Ammon's horn (tissue), 1 donor: ENCODE measurements around the gene YARS1.
A peak's percentile ranks its signal among the peaks of the same experiment; 100 is the strongest.

ENCODE experiments used
- DNase-seq: peaks from one replicate; pipeline ENCODE4 v3.0.0-alpha.2; 2016; ENCODE audit warnings: low spot score

YARS1 gene

DNA sequence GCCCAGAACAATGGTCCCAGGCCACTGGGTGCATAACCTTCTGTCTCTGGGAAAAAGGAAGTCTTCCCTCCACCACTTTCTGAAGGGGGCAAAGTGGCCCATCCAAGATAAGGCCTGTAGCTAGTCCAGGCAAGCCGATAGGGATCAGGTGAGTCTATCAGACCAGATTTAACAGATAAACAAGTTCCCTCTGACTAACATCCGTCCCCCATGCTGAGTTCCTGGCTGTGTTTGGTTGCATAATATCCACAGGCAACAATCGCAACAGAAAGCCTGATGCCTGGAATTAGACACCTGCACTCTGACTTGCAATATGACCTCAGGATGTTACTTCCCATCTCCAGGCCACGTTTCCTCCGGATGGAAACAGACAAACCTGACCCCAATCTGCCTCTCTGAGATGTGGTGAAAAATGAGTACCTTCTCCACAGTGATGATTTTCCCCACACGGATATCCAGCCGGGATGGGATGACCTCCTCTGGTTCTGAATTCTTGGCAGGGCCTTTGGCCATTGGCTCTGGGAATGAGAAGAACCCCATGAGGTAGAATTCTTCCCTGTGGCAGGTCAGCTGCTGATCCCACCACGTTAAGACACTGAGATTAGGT is 36.4 kb downstream of the YARS1 start:
- DNase-seq, result no peak

- no peak for DNase-seq
Observed at GRCh38 chr1:32780005-32780404, 37.2 kb downstream of the YARS1 start.

DNA sequence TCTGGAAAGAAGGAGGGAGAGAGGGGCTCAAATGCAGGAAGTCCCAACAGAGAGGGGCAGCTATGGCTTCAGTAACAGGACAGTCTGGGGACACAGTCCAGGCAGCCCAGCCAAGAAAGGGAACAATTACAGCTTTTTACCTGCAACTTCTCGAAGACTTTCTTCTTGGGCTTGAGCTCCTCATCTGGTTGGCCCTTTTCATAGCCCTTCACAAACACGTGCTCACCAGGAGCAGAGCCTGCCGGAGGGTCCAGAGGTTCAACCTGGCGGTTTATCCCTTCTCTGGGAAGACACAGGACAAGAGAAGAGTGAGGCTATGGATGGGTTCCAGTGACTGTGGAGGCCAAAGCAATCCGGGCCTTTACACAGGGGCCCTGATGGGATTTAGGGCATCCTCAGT is 37.9 kb downstream of the YARS1 start:
- no peak for DNase-seq

- DNase-seq, result no peak
Observed at GRCh38 chr1:32775640-32776337, 41.4 kb downstream of the YARS1 start.

GRCh38 chr1:32774950-32775634 is 42.1 kb downstream of the YARS1 start:
- no peak for DNase-seq

- no peak for DNase-seq
Observed at GRCh38 chr1:32774464-32774808, 42.7 kb downstream of the YARS1 start.

DNA sequence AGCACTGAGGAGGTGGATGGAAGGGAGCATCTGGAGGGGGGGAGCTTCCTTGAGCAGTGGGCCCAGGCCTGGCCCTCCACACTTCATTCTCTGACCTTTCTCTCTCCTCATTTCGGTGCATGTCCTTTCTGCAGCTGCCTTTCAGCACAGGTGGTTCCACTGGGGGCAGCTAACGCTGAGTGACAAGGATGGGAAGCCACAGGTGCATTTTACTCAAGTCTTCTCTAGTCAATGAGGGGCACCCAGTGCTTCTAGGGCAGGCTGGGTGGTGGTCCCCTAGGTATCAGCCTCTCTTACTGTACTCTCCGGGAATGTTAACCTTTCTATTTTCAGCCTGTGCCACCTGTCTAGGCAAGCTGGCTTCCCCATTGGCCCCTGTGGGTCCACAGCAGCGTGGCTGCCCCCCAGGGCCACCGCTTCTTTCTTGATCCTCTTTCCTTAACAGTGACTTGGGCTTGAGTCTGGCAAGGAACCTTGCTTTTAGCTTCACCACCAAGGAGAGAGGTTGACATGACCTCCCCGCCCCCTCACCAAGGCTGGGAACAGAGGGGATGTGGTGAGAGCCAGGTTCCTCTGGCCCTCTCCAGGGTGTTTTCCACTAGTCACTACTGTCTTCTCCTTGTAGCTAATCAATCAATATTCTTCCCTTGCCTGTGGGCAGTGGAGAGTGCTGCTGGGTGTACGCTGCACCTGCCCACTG is 43.2 kb downstream of the YARS1 start:
- no peak for DNase-seq

DNA sequence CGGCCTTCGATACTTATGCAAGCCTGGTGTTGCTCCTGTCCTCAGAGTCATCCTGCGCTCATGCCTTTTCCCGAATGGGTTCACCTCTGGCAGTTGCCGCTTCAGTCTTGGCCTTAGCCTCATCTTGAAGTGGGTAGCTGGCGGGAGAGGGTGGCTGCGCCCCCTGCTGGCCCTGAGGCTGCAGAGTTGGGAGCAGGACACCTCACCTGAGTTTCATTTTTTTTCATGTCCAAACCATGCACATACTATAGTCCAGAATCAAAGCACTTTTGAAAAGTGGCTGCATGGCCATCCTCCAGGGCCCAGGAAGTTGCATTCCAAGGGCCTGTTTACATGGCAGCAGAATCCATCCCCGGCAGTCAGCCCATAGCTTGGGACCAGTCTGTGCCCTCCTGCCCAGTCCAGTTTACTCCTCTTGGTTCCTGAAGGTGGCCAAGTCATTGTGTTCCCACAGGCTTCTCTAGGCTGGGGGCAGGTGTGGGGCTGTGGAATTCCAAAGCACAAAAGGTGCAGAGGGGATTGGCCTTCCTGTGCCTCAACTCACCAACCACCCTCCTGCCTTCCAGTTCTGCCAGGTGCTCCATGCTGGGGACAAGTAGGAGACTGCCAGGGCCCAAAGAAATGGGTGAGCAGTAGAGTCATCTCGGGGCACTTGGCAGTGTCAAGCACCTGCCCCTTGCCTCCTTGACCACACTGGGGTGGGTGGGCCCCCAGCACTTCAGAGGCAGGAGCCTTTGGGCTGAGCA is 44.0 kb downstream of the YARS1 start:
- peak; percentile 83 for DNase-seq

DNA sequence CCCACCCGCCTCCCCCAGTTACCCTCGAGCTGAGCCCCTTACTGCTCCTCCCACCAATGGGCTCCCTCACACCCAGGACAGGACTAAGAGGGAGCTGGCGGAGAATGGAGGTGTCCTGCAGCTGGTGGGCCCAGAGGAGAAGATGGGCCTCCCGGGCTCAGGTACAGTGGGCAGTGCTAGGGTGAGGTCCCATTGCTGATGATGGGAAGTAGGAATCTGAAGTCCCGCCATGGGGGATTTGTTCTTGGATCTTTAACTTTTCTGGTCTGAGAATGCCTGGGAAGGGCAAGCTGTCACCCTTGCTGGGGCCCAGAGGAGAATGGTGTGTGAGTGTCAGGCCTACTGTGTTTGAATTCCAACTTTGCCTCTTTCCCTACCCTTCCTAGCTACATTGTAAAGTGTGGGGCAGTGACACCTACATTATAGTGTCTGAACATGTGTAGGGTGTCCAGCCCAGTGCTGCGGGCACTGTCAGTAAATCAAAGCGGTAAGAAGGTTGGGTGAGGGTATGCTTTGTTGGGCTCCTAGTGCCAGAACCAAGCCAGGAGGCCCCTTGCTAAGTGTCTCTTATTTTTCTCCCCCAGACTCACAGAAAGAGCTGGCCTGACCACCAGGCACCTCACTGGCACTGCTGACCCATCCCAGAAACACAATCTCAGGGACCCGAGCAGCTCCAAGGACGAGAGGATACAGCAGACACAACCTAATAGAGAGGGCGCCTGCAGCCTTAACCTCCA is 44.7 kb downstream of the YARS1 start:
- no peak for DNase-seq

DNA sequence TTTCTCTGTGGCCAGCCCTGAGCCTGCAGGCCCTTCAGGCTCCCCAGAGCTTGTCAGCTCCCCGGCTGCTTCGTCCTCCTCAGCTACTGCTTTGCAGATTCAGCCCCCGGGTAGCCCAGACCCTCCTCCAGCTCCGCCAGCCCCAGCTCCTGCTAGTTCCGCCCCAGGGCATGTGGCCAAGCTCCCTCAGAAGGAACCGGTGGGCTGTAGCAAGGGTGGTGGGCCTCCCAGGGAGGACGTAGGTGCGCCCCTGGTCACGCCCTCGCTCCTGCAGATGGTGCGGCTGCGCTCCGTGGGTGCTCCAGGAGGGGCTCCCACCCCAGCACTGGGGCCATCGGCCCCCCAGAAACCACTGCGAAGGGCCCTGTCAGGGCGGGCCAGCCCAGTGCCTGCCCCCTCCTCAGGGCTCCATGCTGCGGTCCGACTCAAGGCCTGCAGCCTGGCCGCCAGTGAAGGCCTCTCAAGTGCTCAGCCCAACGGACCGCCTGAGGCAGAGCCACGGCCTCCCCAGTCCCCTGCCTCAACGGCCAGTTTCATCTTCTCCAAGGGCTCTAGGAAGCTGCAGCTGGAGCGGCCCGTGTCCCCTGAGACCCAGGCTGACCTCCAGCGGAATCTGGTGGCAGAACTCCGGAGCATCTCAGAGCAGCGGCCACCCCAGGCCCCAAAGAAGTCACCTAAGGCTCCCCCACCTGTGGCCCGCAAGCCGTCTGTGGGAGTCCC is 45.4 kb downstream of the YARS1 start:
- no peak for DNase-seq

DNA sequence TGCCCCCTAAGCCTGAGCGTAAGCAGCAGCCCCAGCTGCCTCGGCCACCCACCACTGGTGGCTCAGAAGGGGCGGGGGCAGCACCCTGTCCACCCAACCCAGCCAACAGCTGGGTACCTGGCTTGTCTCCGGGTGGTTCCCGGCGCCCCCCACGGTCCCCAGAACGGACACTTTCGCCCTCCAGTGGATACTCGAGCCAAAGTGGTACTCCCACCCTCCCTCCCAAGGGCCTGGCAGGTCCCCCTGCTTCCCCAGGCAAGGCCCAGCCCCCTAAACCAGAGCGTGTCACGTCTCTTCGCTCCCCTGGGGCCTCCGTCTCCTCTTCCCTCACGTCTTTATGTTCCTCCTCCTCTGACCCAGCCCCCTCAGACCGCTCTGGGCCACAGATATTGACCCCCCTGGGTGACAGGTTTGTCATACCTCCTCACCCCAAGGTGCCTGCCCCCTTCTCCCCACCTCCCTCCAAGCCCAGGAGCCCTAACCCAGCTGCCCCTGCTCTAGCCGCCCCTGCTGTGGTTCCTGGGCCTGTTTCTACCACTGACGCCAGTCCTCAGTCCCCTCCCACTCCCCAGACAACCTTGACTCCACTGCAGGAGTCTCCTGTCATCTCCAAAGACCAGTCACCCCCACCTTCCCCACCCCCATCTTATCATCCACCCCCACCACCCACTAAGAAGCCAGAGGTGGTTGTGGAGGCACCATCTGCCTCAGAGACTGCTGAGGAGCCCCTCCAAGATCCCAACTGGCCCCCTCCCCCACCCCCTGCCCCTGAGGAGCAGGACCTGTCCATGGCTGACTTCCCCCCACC is 46.2 kb downstream of the YARS1 start:
- no peak for DNase-seq

DNA sequence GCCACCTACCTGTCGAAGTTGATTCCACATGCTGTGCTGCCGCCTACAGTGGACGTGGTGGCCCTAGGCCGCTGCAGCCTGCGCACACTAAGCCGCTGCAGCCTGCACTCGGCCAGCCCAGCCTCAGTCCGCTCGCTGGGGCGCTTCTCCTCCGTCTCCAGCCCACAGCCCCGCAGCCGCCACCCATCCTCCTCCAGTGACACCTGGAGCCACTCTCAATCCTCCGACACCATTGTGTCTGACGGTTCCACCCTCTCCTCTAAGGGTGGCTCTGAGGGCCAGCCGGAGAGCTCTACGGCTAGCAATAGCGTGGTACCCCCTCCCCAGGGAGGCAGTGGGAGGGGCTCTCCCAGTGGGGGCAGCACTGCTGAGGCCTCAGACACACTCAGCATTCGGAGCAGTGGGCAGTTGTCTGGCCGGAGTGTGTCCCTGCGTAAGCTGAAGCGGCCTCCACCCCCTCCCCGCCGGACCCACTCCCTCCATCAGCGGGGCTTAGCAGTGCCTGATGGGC is 46.9 kb downstream of the YARS1 start:
- no peak for DNase-seq

- no peak for DNase-seq
Observed at GRCh38 chr1:32769524-32770220, 47.5 kb downstream of the YARS1 start.

DNA sequence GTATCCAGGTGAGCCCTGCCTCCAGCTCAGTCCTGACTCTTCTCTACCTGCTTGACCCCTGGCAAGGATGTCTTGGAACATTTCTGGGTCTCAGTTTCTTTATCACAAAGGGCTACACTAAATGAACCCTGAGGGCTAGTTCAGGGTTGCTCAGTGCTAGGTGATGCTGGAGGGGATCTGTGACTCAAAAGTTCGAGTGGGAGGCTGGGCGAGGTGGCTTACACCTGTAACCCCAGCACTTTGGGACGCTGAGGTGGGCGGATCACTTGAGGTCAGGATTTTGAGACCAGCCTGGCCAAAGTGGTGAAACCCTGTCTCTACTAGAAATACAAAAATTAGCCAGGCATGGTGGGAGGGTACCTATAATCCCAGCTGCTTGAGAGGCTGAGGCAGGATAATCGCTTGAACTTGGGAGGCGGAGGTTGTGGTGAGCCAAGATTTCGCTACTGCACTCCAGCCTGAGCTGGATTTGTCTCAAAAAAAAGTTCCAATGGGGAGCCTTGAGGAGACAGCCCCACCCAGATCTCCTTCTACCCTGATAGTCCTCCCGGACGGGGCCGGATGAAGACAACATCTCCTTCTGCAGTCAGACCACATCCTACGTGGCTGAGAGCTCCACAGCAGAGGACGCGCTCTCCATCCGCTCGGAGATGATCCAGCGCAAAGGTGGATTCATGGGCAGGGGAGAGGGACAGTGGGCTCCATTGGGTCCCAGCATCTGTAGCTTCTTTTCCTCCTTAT is 48.9 kb downstream of the YARS1 start:
- DNase-seq, result no peak

DNA sequence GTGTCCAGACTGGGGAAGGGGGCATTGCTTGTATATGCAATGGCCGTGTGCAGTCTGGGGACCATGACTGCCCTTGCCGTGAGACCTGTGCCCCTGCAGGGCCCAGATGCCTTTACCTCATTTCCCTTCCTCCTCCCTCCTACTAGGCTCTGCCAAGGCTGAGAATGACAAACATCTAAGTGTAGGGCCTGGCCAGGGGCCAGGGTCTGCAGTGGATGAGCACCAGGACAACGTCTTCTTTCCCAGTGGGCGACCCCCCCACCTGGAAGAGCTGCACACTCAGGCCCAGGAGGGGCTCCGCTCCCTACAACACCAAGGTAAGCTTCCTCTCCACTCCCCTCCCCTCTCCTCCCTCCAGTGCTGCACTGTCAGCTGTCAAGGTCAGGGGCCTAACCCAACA is 49.5 kb downstream of the YARS1 start:
- no peak for DNase-seq

GRCh38 chr1:32767156-32767555 is 50.0 kb downstream of the YARS1 start:
- DNase-seq, result no peak

- no peak for DNase-seq
Observed at GRCh38 chr1:32766328-32766972, 50.7 kb downstream of the YARS1 start.
